Prostate gland (tissue), 2 donors: ENCODE data around the gene CAPZB.

Source experiments
- POLR2A ChIP-seq: fragments of 450-650 bp; IDR thresholded peaks from one replicate; pipeline ENCODE4 v1.6.1; 2016; ENCODE audit warnings: antibody characterized with exemption, mild to moderate bottlenecking
- POLR2AphosphoS5 ChIP-seq: sonication (generic); formaldehyde crosslinking; IDR thresholded peaks from one replicate; pipeline ENCODE4 v1.6.1; 2017; ENCODE audit warnings: antibody characterized with exemption
- TF ChIP-seq, protein P1 (sequence below), 4 experiments: fragments of 200-600 bp in 2 of 4; fragments of 450-650 bp in 2 of 4; sonication (generic) in 2 of 4; IDR thresholded peaks; 1 replicate in 3 of 4; 2 replicates in 1 of 4; pipeline ENCODE4 v1.5.1; 2016 to 2019; ENCODE audit warnings: antibody characterized with exemption in 4 of 4, mild to moderate bottlenecking in 2 of 4, moderate library complexity in 2 of 4

GRCh38 chr1:19329611-19330010 lies 155.7 kb downstream of the CAPZB start:
- TF ChIP-seq, protein P1, sequence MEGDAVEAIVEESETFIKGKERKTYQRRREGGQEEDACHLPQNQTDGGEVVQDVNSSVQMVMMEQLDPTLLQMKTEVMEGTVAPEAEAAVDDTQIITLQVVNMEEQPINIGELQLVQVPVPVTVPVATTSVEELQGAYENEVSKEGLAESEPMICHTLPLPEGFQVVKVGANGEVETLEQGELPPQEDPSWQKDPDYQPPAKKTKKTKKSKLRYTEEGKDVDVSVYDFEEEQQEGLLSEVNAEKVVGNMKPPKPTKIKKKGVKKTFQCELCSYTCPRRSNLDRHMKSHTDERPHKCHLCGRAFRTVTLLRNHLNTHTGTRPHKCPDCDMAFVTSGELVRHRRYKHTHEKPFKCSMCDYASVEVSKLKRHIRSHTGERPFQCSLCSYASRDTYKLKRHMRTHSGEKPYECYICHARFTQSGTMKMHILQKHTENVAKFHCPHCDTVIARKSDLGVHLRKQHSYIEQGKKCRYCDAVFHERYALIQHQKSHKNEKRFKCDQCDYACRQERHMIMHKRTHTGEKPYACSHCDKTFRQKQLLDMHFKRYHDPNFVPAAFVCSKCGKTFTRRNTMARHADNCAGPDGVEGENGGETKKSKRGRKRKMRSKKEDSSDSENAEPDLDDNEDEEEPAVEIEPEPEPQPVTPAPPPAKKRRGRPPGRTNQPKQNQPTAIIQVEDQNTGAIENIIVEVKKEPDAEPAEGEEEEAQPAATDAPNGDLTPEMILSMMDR (IDR thresholded peaks at IDR 0.05), result no peak
- TF ChIP-seq POLR2A (no peak), POLR2AphosphoS5 (no peak)
